NB4 (cell line): ENCODE results near the gene LGALS8.

Experiments
- CTCF ChIP-seq: IDR thresholded peaks from one replicate; pipeline ENCODE4 v1.5.1; 2012; ENCODE audit warnings: low read depth, low read length
- MAX ChIP-seq: IDR thresholded peaks from 2 replicates; pipeline ENCODE4 v1.6.1; 2011; ENCODE audit warnings: low read depth, low read length
- MYC ChIP-seq: IDR thresholded peaks from 2 replicates; pipeline ENCODE4 v1.6.1; 2011; ENCODE audit warnings: low read depth, low read length
- POLR2A ChIP-seq: IDR thresholded peaks from 2 replicates; pipeline ENCODE4 v1.6.1; 2011; ENCODE audit warnings: mild to moderate bottlenecking; ENCODE audit not compliant: insufficient read length; ENCODE audit errors: extremely low read depth

DNA sequence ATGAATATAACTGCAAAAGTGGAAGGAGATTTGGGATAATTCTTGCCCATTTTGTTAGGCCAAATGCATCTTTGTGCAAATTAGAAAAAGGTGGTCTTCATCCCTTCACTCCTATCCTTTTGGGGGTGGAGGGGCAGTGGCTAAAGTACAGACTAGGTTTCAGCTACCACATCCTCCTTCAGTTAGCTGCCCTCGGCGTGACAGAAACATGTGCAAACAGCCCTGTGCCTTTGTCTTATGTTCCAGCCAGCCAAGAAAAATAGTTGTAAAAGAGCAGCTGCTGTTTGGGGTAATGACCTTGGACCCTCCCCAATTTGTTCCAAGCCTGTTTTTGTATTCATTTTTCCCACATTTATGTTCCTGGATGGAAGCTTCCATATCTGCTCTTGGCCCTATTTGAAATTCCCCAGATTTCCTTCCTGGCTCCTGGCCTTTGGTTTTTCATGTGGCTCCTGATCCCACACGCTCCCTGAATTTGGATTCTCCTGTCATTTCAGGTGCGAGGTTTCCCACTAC lies 8.3 kb upstream of the LGALS8 start:
- TF ChIP-seq CTCF (no peak), POLR2A (no peak), MAX (no peak), MYC (no peak)
